Hair follicle dermal papilla cell (primary cell): Measurements from ENCODE around the gene TBPL2. TPM values are rescaled to one million over a fixed set of nuclear protein-coding genes. Genes with fewer than 3 reads are reported as not detected.

Experiments
- small RNA-seq: library from RNA; depleted of rRNA; stranded (forward); fragments of <200 nt; gene quantifications from one replicate; pipeline ENCODE3, GENCODE V24; 2012
- total RNA-seq: library from RNA; depleted of rRNA; stranded (reverse); fragments of >200 nt; gene quantifications from 2 replicates; pipeline ENCODE4 v1.2.3, GENCODE V29; 2012

The TBPL2 gene
- not detected in 2 replicates for total RNA-seq

DNA sequence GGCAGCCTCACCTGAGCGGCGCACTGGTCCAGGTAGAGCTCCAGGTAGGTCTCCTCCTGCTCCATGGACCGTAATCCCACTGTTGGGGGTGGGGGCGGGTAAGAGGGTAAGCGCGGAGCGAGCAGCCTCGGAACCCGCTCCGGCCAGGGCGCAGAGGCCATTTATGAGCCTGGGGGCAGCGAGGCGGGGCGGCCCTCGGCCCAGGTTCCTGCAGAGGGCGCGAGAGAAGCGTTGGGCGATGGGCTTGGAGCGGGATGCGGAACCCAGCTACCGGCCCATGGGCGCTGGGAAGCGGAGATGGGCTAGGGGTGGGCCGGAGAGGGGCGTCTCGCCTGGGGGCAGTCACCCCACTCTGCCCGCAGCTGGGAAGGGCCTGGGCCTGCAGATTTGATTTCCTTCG lies at the start of gene TBPL2:
Gene TBPL2, minus strand, starts transcription at position 232 of the 400 bp plus-strand sequence. Its CDS starts 167 bp downstream, at position 65.

GRCh38 chr14:55411426-55412389 lies 28.7 kb downstream of the TBPL2 start, which contains the start of gene ATG14:
ATG14 (minus strand) TSS chr14:55411830; CDS start chr14:55411822, 8 bp downstream.

Small RNAs within 50 kb of the gene (small RNA-seq; reads per million reads assigned to genes)
- not detected for gene AL356801.1

Other genes starting within 250 kb of the TBPL2 start
- gene DLGAP5, start 249.0 kb downstream of the TBPL2 start, total RNA-seq, result 3.1 and 4.0 TPM in 2 replicates
- gene FBXO34, start 169.2 kb downstream of the TBPL2 start, total RNA-seq, result 25.6 and 30.0 TPM in 2 replicates
- gene ATG14, start 28.8 kb downstream of the TBPL2 start, total RNA-seq, result 10.5 and 11.5 TPM in 2 replicates
- 106 and 111 TPM in 2 replicates for gene KTN1, start 139.6 kb upstream of the TBPL2 start, total RNA-seq